Measurements from ENCODE around the gene DBN1.

DNA sequence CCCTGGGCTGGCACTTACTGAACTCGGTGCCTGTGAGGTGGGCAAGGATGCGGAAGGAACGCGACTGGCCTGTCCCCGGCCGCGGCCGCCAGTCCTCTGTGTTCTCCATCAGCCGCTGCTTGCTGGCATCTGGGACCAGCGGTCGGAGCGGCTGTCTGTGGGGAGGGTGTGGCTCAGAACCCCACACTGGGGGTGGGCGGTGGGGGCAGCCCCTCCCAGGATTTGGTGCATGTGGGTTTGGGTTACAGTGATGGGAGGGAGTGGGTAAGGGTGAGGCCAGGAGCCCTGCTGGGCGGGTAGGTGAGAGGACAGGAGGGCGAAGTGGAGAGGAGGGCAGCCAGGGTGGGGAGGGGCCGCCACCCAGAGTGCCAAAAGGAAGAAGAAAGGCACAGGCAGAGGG, 17.6 kb upstream of the DBN1 start:
- TF ChIP-seq ELF1 (IDR thresholded peaks at IDR 0.05) (no peak), POLR2AphosphoS5 (IDR thresholded peaks at IDR 0.05; ENCODE audit: low read depth, low read length) (no peak), FOXM1 (IDR thresholded peaks at IDR 0.05; ENCODE audit: low read depth) (no peak)
- TF ChIP-seq, protein P1, sequence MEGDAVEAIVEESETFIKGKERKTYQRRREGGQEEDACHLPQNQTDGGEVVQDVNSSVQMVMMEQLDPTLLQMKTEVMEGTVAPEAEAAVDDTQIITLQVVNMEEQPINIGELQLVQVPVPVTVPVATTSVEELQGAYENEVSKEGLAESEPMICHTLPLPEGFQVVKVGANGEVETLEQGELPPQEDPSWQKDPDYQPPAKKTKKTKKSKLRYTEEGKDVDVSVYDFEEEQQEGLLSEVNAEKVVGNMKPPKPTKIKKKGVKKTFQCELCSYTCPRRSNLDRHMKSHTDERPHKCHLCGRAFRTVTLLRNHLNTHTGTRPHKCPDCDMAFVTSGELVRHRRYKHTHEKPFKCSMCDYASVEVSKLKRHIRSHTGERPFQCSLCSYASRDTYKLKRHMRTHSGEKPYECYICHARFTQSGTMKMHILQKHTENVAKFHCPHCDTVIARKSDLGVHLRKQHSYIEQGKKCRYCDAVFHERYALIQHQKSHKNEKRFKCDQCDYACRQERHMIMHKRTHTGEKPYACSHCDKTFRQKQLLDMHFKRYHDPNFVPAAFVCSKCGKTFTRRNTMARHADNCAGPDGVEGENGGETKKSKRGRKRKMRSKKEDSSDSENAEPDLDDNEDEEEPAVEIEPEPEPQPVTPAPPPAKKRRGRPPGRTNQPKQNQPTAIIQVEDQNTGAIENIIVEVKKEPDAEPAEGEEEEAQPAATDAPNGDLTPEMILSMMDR (IDR thresholded peaks at IDR 0.05), result no peak

Data from SK-N-SH (cell line).